Omental fat pad (tissue), 4 donors: ENCODE data around the gene NRN1L. TPM values are rescaled to one million over a fixed set of nuclear protein-coding genes. Genes with fewer than 3 reads are reported as not detected.

Experiments used
- ATAC-seq: fragments of 150-250 bp; one replicate; pipeline ENCODE4 v1.9.1; 2016; ENCODE audit warnings: mild to moderate bottlenecking, moderate library complexity; ENCODE audit not compliant: low FRiP score
- DNase-seq: peaks from one replicate; pipeline ENCODE4 v3.0.0-alpha.2; 2019; ENCODE audit warnings: low spot score
- CTCF ChIP-seq, 3 donors: fragments of 450-650 bp; IDR thresholded peaks; one replicate each; pipeline ENCODE4 v1.5.1; 2016 to 2017; ENCODE audit warnings: antibody characterized with exemption in 3 of 3, mild to moderate bottlenecking in 3 of 3, moderate library complexity in 2 of 3
- total RNA-seq, 4 donors: library from RNA; depleted of rRNA; stranded (reverse); fragments of >200 nt; gene quantifications; one replicate each; pipeline ENCODE4 v1.1.0, GENCODE V29; 2016

The NRN1L gene
- total RNA-seq, 4 donors from 2014 or later: 3.0 to 5.5 TPM; not detected in 2

GRCh38 chr16:67853670-67854069, 31.0 kb upstream of the NRN1L start:
- ATAC-seq: no peak
- DNase-seq: no peak
- no peak for TF ChIP-seq CTCF (IDR thresholded peaks at IDR 0.05)

- TF ChIP-seq CTCF (IDR thresholded peaks at IDR 0.05): no peak
- ATAC-seq (no peak), DNase-seq (no peak)
These were observed 28.9 kb upstream of the NRN1L start for GRCh38 chr16:67855789-67856188.

- ATAC-seq: no peak
- DNase-seq: no peak
- no peak for TF ChIP-seq CTCF (IDR thresholded peaks at IDR 0.05)
These were observed 27.6 kb upstream of the NRN1L start for GRCh38 chr16:67856927-67857546.

- DNase-seq (peak; percentile 56), ATAC-seq (peak; percentile 94)
- no peak for TF ChIP-seq CTCF (IDR thresholded peaks at IDR 0.05)
These were observed 27.0 kb upstream of the NRN1L start for GRCh38 chr16:67857547-67858233.

GRCh38 chr16:67858500-67858899, 26.2 kb upstream of the NRN1L start:
- TF ChIP-seq CTCF (IDR thresholded peaks at IDR 0.05): no peak
- DNase-seq (no peak), ATAC-seq (no peak)

GRCh38 chr16:67860589-67861398, 23.9 kb upstream of the NRN1L start:
- no peak for DNase-seq
- TF ChIP-seq CTCF (IDR thresholded peaks at IDR 0.05): no peak
- ATAC-seq: peak; percentile 17
